ENCODE results near the gene PEX14.

DNA sequence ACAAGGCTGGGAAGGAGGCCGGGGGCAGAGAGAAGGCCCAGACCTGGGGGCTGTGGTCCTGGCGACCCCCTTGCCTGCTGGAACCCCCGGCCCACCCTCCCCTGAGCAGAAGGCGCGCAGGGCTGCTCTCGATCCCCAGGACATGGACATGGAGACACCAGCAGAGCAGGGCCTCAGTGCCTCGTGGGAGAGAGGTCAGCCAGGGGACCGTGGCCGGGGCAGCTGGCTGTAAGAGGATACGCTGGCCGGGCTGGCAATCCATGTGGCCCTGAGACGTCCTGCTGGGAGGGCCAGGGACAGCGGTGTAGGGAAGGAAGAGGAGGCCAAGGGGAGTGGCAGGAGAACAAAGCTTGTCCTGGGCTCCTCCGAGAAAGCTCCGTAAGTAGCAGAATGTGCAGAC, 189.5 kb downstream of the PEX14 start:
- TF ChIP-seq, protein P1, sequence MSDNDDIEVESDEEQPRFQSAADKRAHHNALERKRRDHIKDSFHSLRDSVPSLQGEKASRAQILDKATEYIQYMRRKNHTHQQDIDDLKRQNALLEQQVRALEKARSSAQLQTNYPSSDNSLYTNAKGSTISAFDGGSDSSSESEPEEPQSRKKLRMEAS (IDR thresholded peaks at IDR 0.05; ENCODE audit: low read depth, low read length) = no peak
- no peak for TF ChIP-seq CTCF (IDR thresholded peaks at IDR 0.05; ENCODE audit: low read depth, low read length)
- no peak for TF ChIP-seq MYC (IDR thresholded peaks at IDR 0.05; ENCODE audit: low read depth, low read length)
